Progenitor cell of endocrine pancreas (in vitro differentiated cells): ENCODE measurements around the gene NDST3. TPM values are rescaled to one million over a fixed set of nuclear protein-coding genes. Genes with fewer than 3 reads are reported as not detected.

ENCODE experiments used
- DNase-seq: peaks from one replicate; pipeline ENCODE4 v3.0.0; 2021; ENCODE audit warnings: low spot score; ENCODE audit not compliant: unreplicated experiment
- H3K27ac Mint-ChIP-seq: 2 replicates; pipeline ENCODE4 v1.8.0; 2021; ENCODE audit warnings: mild to moderate bottlenecking, moderate library complexity, mixed read lengths
- H3K27me3 Mint-ChIP-seq: 2 replicates; pipeline ENCODE4 v1.8.0; 2021; ENCODE audit warnings: mixed read lengths
- H3K36me3 Mint-ChIP-seq: 2 replicates; pipeline ENCODE4 v1.8.0; 2022; ENCODE audit warnings: mixed read lengths; ENCODE audit not compliant: insufficient read depth
- H3K4me1 Mint-ChIP-seq: 2 replicates; pipeline ENCODE4 v1.8.0; 2021; ENCODE audit warnings: low read depth, mixed read lengths
- H3K4me3 Mint-ChIP-seq: 2 replicates; pipeline ENCODE4 v1.8.0; 2021; ENCODE audit warnings: low read depth, mild to moderate bottlenecking, moderate library complexity, mixed read lengths
- H3K9me3 Mint-ChIP-seq: 2 replicates; pipeline ENCODE4 v1.8.0; 2021; ENCODE audit warnings: low read depth, mixed read lengths
- CTCF ChIP-seq: fragments of 200-600 bp; sonication (generic); IDR thresholded peaks from one replicate; pipeline ENCODE4 v1.5.0; 2021; ENCODE audit warnings: antibody characterized with exemption, mild to moderate bottlenecking; ENCODE audit not compliant: unreplicated experiment
- total RNA-seq: library from RNA; stranded (reverse); gene quantifications from 2 replicates; pipeline ENCODE4 v1.2.1, GENCODE V29; 2021

The NDST3 gene
- total RNA-seq, 1 donor from 2014 or later = 1.8 TPM

GRCh38 chr4:118037955-118038354 lies 3.7 kb downstream of the NDST3 start:
- Mint-ChIP-seq H3K4me3 (no peak overlapping the region), H3K27ac (no peak overlapping the region), H3K27me3 (peaks cover 6% of the 10 kb centered on the region), H3K36me3 (no peaks in the 10 kb centered on the region), H3K9me3 (no peaks in the 10 kb centered on the region), H3K4me1 (peaks cover 1% of the 10 kb centered on the region)
- TF ChIP-seq CTCF = no peak
- no peak for DNase-seq

DNA sequence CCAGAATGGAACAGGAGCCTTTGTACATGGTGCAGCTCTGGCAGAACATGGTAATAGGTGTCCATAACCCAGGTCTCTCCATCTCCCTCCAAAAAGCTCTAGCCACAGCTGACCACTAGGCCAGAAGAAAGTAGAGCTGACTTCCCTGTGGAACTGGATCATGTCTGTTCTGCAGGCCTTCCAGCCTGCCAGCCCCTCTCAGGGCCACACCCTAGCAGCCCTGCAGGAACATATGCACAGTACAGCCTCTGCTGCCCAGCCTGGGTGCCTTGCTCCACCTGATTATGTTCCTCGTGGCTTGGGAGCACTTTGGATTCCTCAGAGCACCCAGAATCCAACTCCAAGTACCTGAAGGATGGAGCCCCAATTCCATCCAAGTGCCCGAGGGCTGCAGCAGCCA lies 12.0 kb downstream of the NDST3 start:
- no peak for DNase-seq
- Mint-ChIP-seq H3K27me3 (no peaks in the 10 kb centered on the region), H3K4me1 (no peaks in the 10 kb centered on the region), H3K4me3 (no peak overlapping the region), H3K9me3 (peaks cover 21% of the 10 kb centered on the region), H3K27ac (no peak overlapping the region), H3K36me3 (no peaks in the 10 kb centered on the region)
- TF ChIP-seq CTCF = no peak

GRCh38 chr4:118047043-118047442 lies 12.8 kb downstream of the NDST3 start:
- Mint-ChIP-seq H3K4me1 (no peaks in the 10 kb centered on the region), H3K36me3 (no peaks in the 10 kb centered on the region), H3K27ac (no peak overlapping the region), H3K9me3 (peaks cover 23% of the 10 kb centered on the region), H3K27me3 (no peaks in the 10 kb centered on the region), H3K4me3 (no peak overlapping the region)
- TF ChIP-seq CTCF = no peak
- no peak for DNase-seq

GRCh38 chr4:118058955-118059354 lies 24.7 kb downstream of the NDST3 start:
- TF ChIP-seq CTCF = no peak
- Mint-ChIP-seq H3K27ac (no peak overlapping the region), H3K4me3 (no peak overlapping the region), H3K4me1 (peaks cover 2% of the 10 kb centered on the region), H3K36me3 (no peaks in the 10 kb centered on the region), H3K27me3 (no peaks in the 10 kb centered on the region), H3K9me3 (no peaks in the 10 kb centered on the region)
- DNase-seq = no peak

GRCh38 chr4:118059397-118059796 lies 25.1 kb downstream of the NDST3 start:
- Mint-ChIP-seq H3K4me3 (no peak overlapping the region), H3K4me1 (peaks cover 2% of the 10 kb centered on the region), H3K36me3 (no peaks in the 10 kb centered on the region), H3K9me3 (no peaks in the 10 kb centered on the region), H3K27me3 (no peaks in the 10 kb centered on the region), H3K27ac (no peak overlapping the region)
- no peak for DNase-seq
- no peak for TF ChIP-seq CTCF
